Stimulated activated CD4-positive, alpha-beta T cell treated with anti-CD3 and anti-CD28 coated beads, Interleukin-15, amount 100 ng/mL, for 1 hour (primary cell): Measurements from ENCODE around the gene RCE1.
A peak's percentile ranks its signal among the peaks of the same experiment; 100 is the strongest.

Experiments
- DNase-seq, 2 donors: peaks; one replicate each; pipeline ENCODE4 v3.0.0-alpha.2; 2020; ENCODE audit warnings: low read depth in 1 of 2, low spot score in 1 of 2

The RCE1 gene

DNA sequence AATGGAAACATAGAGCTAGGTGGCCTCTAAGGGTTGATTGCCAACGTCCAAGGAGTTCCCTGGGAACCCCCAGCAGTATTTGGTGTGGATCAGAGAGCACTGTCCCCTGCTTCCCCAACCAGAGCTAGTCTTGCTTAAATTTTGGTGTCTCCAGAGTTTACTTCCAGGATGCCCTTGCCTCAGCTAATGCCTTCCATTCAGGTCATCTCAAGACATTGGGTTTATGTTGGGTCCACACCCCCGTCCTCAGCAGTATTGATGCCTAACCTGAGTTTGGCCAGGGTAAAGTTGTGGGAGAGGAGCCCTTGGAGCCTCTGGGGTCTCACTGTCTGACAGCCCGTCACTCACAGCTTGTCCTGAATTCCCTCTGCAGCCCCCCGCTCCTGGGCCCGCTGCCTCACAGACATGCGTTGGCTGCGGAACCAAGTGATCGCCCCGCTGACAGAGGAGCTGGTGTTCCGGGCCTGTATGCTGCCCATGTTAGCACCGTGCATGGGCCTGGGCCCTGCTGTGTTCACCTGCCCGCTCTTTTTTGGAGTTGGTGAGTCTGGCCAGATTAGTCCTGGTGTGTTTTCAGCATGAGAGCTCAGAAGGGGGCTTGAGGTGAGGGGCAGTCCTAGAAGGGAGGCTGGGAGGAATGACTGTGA, 1.4 kb downstream of the RCE1 start:
- no peak for DNase-seq

DNA sequence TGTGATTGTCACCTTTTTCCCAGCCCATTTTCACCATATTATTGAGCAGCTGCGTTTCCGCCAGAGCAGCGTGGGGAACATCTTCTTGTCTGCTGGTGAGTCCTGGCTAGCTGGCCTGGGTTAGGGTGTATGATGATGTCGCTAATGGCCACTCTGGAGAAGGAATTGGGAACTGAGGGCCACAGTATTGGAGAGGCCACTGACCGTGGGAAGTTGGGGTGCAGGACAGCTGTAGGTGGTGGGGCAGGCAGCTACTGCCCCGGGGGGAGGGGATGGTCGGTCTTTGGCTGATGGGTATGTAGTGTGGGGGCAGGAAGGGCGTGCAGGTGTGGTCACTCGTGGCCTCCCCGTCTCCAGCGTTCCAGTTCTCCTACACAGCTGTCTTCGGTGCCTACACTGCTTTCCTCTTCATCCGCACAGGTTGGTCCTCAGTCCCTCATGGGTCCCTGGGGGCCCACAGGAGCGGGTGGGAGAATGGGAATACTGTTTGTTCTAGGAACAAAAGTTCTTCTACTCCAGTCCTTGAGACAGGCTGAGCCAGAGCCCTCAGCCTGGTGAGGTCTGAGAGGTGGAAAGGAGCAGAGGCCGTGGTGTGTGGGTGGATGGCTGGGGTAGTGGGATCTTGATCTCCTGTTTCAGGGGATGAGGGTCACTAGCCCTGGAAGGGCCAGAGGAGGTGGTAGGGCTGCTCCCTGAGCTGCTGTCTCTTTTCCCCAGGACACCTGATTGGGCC, 2.1 kb downstream of the RCE1 start:
- no peak for DNase-seq

DNA sequence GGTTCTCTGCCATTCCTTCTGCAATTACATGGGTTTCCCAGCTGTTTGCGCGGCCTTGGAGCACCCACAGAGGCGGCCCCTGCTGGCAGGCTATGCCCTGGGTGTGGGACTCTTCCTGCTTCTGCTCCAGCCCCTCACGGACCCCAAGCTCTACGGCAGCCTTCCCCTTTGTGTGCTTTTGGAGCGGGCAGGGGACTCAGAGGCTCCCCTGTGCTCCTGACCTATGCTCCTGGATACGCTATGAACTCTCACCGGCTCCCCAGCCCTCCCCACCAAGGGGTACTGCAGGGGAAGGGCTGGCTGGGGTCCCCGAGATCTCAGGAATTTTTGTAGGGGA, 2.6 kb downstream of the RCE1 start:
- no peak for DNase-seq

DNA sequence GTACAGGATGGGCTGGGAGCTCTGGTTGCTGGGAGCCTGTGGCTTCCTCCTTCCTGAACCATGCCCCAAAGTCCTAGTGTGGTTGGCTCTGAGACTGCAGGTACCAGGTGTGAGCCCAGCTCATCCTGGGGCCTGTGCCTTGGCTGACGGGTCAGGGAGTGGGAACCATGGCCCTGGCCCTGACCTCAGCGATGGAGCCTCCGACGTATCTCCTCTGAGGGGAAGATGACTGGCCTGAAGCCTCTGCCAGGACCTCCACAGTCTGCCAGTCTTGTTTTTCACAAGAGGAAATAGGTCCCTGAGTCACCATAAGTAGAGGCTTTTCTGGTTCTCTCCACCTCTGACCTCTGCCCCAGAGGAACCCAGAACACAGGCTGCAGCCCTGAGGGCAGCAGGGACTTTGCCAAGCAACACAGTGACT, 3.4 kb downstream of the RCE1 start:
- no peak for DNase-seq

DNA sequence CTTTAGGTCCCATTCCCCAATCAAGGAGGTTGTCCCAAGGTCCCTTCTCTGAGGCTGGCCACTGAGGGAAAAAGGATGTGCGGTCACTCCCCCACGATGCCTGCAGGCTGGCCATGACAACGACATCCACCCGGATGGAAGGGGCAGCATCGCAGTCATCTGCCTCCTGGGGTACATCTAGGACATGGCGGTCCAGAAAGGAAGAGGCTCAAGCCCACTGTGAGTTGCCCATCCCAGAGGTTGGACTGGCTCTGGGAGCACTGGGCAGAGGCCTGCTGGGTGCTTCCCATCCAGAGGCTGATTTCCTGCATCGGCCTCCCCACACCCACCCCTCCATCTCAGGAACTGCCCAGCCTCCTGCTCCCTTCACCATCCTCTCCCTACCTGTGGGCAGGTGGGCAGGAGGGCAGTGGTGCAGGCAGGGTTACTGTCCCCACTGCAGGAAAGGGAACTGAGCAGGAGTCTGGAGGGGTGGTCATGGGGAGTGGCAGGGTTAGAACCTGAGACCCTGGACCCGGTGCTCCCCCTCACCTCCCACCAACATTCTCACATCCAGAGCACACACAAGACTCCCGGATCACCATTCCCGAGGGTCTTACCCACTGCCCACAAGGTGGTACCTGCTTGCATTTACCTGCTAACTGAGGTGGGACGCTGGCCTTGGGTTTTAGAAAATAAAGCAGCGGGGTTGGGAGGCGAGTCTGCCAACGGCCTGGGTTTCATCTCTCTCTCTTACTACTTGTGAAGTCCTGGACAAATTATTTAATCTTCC, 4.4 kb downstream of the RCE1 start:
- DNase-seq = no peak

DNA sequence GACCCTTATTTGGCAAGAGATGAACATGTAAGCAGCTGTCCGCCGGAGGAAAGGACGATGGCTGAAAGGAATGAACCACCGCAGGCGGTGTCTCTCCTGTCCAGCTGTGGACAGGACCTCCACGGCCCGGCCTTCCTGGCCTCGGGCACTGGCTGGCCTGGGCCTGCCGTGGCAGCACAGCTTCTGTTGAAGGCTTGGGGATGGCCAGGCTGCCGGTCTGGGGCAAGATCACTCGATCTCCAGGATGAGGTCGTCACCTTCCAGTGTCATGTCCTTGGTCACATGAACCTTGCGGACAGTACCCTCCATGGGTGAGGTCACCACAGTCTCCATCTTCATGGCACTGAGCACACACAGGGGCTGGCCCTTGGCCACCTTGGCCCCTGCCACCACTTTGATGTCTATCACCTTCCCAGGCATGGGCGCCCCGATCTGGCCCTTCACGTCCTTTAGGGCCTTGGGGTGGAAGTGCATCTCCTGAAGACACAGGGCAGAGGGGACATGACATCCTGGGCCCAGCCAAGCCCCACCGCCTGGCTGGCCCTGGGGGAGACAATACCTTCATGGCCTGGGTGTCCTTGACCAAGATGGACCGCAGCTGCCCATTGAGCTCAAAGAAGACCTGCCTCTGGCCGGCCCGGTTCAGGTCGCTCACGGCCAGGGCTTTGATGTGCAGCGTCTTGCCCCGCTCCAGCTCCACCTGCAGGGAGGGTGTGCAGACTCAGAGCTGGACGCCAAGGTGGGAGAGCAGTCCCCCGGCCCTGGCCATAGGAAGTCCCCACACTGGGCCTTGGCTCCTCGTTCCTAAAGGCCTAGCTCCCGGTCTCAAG, 5.6 kb downstream of the RCE1 start:
- DNase-seq = no peak

DNA sequence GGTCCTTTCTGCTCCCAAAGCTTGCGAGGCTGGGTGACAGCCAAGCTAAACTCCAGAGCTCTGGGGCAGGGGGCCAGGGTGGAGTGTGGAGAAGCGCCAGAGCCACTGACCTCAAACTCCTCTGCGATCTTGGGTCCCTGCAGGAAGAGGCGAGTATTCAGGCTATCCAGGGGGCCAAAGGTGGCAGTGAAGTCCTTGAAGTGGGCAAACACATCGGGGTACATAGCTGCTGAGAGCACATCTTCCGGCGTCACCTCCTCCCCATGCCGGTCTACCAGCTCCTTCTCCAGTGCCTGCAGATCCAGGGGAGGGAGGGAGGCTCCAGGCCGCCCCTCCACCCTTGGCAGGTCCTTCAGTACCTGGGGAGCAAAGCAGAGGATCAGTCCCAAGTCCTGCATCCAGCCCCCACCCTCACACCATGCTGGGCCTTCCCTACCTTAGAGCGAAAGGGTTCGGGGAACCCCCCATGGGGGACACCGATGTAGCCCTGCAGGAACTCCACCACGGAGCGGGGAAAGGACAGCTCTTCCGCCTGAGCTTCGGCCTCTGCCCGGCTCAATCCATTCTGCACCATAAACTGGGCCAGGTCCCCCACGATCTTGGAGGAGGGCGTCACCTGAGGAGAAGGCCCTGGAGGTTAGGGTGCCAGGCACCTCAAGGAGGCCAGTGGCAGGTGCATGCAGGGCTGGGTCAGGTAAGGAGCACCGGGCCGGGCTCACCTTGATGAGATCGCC, 6.4 kb downstream of the RCE1 start:
- DNase-seq = no peak

DNA sequence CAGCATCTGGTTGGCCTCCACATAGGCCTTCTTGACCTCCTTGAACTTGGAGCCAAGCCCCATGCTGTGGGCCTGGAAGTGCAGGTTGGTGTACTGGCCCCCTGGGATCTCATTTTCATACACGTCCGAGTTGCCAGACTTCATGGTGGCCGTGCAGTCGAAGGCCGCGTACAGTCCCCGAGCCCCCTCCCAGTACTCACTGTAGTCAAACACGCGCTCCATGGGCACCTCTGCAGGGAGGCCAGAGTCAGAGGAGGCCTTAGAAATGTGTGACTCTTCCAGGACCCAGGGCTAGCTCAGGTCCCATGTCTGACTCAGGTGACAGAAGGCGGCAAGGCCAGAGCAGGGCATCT, 7.0 kb downstream of the RCE1 start:
- DNase-seq = no peak

DNA sequence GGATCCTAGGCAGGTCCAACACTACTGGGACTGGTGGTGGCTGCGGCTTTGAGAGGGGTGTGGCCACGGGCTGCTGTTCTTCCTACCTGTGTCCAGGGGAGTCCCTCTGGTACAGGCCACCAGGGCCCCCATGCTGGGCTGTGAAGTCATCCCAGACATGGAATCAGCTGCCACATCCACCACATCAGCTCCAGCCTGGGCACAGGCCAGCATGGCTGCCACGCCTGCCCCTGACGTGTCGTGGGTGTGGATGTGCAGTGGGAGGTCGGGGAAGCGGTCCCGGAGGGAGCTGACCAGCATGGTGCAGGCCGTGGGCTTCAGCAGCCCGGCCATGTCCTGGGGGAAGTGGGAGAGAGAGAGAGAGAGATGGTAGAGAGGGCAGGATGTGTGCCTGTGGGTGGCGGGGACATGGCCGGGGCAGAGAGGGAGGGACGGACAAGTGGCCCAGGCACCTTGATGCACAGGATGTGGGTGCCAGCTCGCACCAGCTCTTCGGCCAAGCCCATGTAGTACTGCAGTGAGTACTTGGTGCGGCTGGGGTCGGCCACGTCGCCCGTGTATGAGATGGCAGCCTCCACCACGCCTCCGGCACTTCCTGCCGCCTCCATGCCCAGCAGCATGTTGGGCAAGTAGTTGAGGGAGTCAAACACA, 7.5 kb downstream of the RCE1 start:
- no peak for DNase-seq

DNA sequence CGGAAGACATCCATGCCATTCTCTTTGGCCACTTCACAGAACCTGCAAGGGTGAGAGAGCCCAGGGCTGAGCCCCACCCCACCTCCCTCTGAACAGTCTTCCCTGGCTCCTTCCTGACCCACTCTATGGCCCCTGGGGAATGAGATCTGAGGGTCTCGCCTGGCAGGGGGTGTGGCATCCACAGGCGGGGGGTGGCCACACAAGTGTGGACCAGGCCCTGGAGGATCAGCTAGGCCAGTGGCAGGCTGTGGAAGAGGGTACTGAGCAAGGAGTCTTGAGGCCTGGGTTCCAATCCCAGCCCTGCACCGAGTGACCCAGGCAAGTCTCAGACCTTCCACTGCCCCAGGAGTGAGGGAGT, 8.0 kb downstream of the RCE1 start:
- no peak for DNase-seq

DNA sequence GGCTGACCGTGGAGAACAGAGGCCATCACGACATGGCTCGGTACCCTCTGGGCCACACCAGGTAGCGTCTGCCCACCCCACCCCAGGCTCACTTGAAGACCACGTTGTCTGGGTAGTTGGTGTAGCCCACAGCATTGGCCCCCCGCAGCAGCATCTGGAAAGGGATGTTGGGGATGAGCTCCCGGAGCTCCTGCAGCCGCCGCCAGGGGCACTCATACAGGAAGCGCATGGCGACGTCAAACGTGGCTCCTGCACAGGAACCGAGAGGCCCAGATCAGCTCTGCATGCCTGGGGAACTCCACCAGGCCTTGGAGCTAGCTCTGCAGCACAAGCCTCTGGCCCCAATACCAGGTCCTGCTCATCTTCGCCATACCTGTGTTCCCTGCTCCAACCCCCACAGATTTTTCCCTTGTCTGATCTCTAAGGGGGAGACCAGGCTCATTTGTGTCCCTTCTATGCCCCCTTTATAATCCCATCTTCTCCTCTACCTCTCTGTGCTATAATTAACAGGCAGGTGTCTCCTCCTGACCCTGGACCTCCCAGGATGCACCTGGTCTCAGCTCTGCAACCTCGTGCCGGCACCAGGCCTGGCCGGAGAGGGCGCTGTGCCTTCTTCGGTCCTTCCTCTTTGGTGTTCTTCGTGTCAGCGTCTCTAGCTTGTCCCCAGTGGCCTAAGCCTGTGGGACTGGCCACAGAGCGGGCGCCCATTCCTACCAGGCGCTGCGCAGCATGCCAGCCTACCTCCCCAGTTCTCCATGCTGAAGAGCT, 8.6 kb downstream of the RCE1 start:
- no peak for DNase-seq

DNA sequence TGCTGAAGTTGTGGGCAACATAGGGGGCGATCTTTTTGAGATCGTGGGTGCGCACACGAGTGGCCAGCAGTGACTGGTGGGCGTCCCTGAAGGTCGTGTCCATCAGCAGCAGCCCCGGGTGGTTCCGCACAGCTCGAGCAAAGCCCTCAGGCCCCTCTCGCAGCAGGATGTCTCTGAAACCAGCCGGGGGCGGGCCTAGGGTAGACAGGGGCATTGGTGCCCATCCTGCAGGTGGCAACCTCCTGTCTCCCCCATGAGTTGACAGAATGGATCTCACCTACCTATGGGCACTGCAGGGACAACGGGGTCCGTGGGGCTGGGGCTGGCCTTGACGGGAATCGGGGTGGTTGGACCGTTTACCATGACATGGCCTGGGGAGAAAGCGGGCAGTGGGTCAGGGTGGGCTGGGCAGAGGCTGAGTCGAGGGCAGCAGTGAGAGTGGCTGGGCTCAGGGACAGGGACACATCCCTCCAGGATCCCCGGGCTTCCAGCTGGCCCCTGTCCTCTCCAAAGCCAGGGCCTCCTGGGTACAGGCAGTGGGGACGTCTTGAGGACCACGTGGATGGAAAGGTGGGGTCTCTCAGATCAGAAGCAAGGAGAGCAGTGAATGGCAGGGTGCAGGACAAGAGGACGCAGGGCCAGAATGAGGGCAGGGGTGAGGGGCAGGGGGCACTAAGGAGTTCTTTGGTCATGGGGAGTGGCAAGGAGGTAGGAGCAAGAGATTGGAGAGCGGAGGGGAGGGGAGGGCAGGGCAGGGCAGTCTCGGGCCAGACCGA, 9.4 kb downstream of the RCE1 start:
- no peak for DNase-seq

DNA sequence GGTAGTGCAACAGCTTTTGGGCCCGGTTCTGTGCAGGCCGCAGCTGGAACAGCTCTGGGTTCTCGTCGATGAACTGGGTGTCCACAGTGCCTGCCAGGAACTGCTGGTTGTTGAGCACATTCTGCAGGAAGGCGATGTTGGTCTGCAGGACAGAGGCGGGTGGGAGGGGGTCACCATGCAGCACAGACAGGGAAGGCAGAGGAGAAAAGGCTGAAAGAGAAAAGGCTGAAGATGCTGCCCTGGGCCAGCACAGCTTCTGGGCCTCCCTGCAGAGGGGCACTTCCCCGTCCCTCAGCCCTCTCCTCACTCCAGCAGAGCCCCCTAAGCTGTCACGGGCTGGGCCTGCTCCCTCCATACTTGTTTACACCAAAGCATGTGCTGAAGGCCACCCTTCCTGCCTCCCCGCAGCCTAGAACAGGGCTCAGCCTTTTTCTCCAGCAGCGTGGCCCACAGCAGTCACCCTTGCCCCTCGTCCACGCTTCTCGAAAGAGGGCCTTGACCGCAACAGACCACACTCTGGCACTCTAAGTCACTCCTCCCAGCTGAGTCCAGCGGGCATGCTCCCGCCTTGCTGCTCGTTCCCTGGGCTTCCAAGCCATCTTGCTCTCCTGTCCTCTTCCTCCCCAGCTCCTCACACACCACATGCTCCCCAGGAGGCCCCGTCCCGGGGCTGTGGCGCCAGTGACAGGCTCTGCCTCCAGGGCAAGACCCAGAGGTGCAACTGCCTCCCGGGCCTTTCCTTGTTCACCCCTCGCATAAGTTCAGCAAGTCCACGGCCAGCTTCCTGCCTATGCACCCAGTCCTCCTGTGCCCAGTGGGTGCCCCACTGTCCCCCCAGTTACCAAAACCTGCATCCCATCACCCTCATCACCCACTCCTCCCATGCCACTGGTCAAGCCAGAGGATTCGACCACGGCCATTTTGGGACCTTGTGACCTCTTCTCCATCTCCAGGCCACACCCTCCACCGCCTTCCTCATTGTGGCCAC, 10.3 kb downstream of the RCE1 start:
- no peak for DNase-seq

DNA sequence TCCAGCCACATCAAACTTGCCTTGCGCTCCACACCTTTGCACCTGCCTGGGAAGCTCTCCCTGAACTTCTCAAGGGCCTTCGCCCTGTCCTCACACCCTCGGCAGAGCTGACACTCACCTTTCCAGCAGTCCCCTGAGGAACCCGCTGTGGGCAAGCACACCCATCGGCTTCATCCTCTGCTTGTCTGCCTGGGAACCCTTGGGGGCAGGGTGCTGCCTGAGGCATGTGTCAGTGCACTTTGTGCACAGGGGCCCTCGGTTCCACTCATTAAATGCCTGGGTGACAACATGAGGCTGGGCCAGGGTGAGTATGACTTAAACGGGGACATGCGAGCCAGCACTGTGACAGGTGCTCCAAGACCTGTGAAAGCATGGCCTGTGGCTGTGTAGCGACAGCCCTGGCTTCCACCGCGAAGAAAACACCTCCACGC, 11.0 kb downstream of the RCE1 start:
- no peak for DNase-seq

DNA sequence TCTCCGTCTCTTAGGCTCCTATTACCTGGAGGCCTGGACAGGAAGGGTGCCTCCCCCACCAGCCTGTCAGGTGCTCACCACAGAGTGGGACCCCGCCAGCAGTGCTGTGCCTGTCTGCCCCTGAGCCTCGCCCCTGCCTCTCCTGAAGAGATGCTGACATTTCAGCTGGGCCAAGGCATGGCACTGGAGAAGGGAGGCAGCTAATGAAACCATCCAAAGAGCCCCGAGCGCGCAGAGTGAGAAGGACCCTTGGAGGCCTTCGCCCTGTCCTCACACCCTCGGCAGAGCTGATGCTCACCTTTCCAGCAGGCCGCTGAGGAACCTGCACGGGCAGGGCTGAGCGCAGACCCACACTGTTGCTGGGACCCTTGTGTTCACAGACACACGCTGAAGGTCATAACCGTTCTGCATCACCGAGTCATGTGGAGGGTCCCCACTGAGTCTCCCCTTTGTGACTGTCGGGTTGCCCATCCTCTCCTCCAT, 11.5 kb downstream of the RCE1 start:
- no peak for DNase-seq

DNA sequence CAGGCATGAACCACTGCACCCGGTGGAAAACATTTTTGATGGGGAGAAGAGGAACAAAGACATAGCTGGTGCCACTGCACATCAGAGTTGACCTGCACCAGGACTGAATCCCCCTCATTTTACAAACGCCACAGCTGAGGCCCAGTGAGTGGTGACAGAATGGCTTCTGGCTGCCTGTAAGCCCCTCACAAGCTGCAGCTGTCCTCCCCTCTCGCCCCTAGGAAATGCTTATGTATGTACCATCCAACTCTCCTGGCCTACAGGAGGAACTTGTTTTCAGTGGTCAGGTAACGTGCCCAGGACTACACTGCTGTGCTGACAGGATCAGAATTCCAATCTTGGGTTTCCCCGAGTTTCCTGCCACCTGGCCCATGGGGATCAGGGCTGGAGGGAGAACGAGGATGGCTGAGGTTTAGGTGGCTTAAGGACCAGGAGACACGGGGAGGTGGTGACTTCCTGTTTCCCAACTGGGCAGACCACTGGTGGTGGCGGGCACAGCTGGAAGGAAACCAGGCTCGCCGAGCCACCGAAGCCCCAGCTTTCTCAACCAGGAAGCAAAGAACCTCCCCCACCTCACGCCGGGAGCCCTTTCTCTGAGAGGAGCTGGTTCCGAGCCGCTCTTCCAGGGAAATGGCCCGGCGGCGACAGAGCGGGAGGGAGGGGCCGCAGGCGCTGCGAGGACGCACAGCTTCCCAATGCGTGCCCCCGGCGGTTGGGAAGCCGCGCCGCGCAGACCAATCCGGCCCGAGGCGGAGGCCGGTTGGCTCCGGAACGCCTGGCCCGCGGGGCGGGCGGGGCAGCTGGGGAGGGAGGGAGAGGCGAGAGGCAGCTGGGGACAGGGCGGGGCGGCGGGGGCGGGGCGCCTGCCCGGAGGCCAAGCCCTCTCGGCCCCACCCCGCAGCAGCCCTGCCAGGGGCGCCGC, 12.6 kb downstream of the RCE1 start:
- DNase-seq = peak; percentile 52 to 70
